Midbrain (tissue), 1 donor: ENCODE data around the gene FAM72A.
A peak's percentile ranks its signal among the peaks of the same experiment; 100 is the strongest.
"Not testable (repeated sequence)": the region's sequence is repeated elsewhere in the genome, so short reads cannot be mapped to it uniquely, and the experiment has no call there.

ENCODE experiments used
- DNase-seq: peaks from one replicate; lab custom pipeline; 2025; lab: John Stamatoyannopoulos, UW

The FAM72A gene

DNA sequence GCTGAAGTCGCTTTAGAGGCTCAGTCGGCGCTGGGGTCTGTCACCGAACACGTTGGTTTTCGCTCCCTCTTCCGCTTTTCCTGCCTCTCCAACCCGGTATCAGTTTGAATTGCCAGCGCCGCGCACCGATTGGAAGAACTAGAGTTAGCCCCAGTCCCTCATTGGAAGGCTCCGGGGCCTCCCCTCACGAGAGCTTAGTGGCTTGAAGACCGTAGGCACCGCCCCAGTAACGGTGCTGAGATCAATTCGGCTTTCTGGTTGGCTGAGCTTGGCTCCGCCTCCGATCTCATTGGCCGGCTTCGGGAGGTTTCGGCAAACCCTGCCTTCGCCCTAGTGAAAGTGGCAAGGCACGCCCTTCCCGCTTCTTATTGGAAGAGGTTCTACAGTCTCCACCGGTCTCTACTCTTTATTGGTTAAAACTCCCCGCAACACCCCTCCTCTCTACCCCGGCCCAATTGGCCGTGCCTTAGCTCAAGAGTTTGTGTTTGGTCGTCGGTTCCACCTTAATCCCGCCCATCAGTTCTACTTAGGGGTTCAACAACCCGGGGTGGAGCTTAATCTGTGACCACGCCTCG lies at the start of gene FAM72A:
TSS of gene FAM72A (minus strand) at position 51 of the 575 bp plus-strand sequence. CDS start 814 bp downstream, outside the sequence.
- peak; percentile 99 for DNase-seq

DNA sequence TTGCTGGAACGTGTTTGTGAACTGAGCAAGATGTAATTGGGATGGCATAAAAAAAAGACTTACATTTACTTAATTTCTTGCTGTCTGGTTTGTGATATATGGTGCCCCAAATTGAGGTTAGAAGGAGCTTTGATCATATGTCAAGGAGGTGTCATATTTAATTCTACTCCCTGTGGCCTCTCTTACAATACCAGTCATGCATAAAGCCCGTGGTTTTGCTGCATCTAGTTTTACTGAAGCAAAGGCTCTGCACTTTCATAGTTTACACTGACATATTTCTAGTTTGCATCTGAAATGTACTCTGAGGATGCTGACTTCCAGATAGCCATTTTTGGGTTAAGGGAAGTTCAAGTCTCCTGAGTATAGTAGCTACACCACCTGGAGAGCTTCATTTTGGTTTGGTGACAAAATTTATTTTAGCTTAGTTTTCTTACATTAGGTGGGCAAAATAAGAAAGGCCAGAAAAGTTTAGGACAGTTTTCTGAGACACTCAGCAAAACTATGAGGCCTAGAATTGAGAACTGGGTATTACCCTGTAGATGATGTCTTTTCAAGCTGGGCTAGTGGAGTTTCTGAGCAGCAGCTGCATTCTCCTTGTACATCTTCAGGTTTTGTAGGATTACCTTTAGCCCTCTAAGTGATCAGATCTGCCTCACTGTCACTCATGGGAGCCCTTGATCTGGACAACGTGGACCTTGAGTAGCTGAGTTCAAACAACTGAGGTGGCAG lies 48.5 kb upstream of the FAM72A start:
- DNase-seq: not testable (repeated sequence)

DNA sequence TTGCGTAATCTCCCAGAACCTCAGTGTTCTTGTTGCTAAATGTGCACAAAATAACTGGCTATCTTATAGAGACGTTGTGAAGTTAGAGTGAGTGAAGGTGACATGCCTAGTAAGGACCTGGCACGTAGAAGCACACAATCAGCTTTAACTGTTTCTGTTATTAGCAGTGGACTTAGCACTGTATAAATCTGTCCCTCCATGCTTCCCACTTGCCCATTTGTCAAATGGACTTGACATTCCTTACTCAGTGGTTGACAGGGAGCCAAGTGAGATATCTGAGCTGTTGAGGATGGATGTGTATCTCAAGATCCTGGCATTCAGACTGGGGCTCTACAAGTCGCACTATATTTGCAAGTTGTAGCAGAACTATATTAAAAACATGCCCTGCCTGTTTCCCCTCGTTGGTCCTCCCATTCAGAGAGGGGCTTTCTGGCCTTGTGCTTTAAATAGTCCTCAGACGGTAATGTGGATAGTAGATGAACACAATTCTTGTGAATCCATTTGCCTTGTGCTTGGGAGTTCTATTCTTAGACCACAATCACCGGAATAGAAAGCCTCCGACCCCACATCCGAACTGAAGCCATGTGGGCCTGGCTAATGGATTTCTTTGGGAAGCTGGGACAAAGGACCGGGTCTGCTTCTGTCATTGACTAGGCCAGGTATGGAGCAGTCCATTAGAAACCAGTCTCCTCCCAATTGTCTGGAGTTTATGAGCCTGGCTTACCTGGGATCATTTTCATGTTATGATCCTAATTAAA lies 43.7 kb upstream of the FAM72A start:
- not testable (repeated sequence) for DNase-seq

DNA sequence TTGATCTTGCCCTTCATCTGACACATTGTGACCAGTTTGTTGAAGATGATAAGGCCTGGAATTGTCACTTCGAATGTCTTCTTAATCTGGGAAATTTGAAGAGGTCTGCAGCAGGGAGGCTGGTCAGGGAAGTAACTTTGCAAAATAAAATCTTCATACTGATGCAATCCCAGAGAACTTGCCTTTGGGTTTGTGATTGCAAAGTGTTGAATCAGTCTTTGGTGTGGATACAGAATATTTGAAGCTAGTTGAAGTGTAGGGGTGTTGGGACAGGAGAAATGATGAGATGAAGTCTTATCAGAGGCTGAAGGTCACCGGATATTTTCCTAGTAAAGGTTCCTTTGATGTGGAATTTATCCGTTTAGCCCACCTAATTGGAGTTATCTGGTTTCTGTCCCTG lies 42.8 kb upstream of the FAM72A start:
- not testable (repeated sequence) for DNase-seq

DNA sequence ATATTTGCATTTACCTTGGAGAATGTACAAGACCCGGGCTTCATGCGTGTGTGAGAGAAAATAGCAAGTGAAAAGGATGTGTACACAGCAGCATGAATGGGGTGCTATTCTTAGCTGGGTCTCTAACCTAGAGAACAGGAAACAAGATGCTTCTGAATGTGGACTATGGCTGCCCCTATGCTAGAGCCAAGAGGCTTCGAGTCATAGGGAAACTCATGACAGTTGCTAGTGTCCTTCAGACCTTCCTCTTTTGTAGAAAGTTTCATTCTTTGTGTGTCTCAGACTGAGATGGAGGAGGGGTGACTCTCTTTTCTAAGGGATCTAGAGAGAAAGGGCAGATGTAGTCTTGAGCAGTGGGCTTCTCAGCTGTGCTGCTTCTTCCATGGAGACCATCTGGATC lies 40.7 kb upstream of the FAM72A start:
- DNase-seq: not testable (repeated sequence)

DNA sequence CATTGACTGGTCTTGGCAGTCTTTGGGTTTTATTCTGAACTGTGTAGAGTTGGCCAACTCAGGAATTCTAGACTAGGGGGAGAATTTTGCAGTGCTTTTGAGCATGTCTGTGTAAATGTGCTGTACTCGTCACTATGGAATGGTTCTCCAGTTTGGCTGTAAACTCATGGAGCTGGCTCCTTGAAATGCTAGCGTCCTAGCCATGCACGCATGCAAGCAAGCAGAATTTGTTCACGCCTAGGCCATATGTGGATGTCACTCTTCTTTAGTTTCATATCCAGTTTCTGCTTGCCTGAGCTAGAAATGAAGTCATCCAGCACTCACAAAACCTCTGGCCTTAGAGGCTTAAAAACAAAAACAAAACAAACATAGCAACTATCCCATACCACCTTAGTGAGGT lies 37.6 kb upstream of the FAM72A start:
- DNase-seq: not testable (repeated sequence)

DNA sequence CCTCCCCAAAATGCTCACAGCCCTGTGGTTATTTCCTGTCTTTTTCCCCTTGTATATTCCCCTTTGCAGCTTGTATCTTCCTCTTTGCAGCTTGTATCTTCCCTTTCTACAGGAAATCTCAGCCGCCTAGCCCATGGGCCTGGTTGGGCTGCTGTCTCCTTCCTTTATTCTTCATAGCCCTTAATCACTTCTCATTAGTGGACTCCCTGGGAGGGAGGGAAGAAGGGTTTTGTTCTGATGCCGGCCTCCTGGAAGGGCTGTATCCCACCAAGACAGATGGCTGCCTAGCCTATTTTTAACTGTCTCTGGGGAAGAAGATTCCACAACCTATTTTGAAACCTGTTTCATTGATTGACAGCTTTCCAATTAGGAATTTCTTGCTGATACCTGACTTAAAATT lies 32.6 kb upstream of the FAM72A start:
- not testable (repeated sequence) for DNase-seq

DNA sequence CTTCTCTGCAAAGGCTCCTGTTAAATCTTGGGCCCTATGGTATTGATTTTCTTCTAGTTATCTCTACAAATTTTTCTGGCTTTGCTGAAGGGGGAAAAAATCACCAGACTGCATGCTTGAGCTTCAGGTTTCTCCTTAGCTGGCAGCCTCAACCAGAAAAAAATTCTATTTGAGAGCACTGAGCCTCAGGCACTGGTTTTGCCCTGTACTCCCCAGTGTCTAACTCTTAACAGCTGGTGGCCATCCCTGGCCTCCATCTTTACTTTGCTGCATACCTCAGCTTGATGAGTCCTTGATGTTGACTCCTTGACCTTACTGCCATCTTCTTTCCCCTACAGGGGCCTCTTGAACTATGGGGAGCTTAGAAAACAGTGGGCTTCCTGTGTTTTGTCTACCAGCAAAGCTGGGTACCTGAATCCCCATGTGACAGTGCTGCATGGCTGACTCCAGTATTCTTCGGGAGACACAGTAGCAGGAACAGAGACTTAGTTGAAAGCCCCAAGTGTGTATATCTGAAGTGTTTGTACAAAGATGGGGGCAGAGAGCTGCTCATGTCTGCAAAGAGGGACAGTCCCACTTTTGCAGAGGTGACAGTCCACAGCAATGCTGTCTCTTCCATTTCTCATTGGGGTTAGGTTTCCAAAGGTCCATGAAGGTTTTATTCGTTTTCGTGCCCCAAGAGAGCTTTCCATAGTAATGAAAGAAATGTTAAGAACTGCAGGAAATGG lies 31.7 kb upstream of the FAM72A start:
- DNase-seq: not testable (repeated sequence)

DNA sequence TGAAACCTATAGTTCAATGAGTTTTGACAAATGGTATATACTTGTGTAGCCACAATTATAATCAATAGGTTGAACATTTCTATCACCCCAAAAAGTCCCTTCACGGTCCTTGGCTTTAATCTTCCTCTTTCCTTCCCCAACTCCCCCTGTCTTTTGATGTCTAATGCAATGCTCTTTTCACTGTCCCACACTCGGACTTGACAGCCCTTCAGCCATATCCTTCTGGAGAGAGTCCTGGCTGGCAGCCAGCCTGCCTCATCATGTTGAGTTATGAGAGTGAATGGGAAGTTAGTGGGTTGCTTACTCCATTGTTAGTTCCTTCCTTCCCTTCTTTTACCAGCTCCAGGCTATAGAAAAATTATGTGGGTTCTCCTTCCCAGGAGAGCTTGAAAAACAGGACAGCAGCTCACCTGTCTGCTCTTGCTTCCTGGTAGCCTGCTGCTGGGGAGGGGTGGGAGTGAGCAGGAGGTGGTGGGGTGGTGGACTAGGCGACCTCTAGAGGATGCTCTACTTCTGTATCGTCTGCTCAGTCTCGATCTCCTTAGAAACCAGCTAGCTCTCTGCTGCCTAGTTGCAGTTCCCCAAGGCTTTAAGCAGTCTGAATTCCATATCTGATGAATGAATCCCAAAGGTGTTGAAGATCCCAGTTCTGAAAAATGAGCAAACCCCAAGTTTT lies 30.5 kb upstream of the FAM72A start:
- not testable (repeated sequence) for DNase-seq

DNA sequence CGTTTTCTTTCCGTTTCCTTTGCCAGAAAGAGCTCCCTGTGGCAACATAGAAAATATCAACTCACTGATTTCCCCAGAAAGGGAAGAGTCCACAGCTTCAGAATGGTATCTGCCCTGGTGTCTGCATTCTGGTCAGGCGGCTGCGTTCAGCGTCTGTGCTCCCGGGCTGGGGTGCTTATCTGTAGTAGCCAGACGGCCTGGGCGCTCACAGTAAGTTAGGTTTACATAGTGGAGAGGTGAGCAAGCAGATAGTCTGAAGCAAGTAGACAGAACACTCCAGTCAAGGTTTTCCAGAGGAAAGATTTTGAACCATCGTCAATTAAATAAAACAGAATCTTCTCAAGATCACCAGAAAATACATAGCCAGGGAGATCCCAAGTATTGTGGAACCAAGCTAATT lies 29.4 kb upstream of the FAM72A start:
- DNase-seq: not testable (repeated sequence)

DNA sequence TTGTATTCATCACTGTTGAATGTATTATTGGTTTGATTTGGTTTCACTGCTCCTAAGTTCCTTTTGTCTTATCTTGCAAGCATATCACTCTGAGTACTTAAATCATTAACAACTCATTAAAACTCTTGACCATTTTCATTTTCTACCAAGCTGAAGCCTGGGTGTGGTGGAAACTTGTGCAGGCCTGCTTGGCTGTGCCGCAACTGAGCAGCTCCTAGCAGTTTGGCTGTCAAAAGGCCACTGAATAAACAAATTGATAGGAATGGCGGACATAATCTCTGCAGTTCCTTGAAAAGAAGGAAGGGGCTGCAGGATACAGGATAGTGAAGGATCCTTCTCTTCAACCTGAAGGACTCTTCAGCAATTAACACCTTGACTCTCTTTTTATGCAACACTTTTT lies 26.6 kb upstream of the FAM72A start:
- not testable (repeated sequence) for DNase-seq

DNA sequence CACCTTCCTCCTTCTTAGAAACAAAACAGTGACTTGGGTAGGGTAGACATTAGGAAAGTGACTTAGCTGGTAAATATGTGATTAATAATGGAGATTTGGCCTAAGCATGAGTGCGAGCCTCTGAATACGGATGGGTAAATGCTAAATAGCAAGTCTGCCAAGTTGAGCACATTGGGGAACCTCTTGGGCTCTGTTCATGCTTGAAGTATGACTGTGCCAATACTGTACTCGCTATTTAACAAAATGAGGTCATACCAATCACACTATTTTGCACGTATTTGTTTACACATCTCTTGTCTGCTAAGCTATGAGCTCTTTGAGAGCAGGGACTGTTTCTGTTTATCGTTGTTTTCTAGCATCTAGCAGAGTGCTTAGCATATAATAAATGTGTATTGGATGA lies 24.2 kb upstream of the FAM72A start:
- DNase-seq: not testable (repeated sequence)

DNA sequence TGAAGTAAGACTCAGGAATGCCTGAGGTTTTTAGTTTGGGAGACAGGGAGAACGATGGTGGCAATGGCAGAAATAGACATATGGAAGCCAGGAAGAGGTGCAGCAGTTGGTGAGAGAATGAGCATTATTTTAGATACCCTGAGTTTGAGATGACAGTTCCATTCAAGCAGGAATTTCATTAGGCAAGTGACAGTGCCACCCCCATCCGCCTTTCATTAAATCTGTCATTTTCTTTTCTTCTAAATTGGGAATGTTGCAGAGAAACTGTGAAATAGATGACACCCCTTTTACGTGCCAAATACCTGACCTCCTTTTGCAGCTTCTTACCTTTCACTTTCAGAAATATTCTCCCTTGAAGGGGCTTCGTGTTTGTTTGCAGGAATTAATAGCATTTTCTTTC lies 22.7 kb upstream of the FAM72A start:
- DNase-seq: not testable (repeated sequence)

DNA sequence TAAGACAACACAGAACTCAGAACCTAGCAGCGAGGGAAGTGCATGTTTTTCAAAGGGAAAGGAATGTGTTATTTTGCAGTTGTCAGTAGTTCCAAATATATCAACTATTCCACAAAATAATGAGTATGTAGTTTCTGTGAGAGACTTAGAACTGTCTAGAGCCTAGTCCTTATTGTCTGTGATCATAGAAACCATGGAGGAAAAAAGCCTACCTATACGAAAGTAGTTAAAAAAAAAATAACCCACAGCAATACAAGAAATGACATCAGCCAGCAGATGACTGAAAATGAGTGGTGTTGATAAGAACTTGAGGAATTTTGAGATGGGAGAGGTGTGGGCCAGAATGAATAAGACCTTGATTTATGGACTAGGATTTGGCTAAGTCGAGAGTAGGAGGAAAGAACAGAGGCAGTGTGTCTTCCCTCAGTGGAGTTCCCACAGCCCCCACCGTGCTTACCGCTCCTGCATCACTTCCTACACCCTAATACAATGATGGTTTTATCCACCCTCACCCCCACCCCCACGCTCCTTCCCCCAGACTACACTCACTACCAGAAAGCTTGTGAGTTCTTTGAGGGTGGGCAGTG lies 21.6 kb upstream of the FAM72A start:
- not testable (repeated sequence) for DNase-seq

DNA sequence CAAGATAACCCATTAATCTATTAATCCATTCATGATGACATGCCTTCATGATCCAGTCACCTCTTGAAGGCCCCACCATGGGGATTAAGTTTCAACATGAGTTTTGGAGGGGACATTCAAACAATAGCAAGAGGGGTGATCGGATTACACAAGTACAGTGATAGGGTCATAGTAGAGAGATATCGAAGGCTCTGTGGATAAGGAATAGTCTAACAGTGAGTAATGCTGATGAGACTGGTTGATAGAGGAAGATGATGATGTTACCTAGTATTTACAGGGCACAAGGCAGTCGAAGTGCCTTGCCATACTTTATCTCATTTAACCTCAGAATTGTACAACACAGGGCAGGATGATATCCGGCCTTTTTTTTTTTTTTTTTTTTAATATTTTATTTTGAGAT lies 18.9 kb upstream of the FAM72A start:
- DNase-seq: not testable (repeated sequence)

DNA sequence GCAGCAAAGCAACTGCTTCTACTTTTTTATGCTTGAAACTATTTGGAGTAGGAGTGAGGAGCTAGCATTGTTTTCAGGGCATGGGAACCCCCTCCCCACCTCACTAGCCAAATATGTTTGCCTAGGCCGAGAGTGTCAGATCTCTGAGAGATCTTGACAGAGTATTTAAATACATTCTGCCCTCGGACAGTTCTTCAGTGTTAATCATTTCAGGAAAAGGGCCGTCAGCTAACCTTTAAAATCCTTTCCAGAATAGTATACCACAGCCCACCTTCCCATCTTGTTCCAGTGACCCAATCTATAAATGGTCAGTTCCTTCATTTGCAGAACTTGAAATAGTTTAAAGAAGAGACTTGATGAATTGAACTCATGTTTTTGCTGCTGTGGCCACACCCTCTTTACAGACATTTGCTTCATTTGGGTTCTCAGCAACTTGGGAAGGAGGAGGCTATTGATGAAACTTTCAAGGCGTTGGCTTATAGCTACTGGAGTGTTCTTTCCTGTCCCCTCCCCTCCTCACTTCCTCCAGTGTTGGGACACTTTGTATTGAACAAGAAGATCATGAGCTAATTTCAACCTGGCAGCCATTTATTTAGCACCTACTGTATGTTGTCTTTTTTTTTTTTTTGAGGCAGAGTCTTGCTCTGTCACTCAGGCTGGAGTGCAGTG lies 17.8 kb upstream of the FAM72A start:
- not testable (repeated sequence) for DNase-seq

DNA sequence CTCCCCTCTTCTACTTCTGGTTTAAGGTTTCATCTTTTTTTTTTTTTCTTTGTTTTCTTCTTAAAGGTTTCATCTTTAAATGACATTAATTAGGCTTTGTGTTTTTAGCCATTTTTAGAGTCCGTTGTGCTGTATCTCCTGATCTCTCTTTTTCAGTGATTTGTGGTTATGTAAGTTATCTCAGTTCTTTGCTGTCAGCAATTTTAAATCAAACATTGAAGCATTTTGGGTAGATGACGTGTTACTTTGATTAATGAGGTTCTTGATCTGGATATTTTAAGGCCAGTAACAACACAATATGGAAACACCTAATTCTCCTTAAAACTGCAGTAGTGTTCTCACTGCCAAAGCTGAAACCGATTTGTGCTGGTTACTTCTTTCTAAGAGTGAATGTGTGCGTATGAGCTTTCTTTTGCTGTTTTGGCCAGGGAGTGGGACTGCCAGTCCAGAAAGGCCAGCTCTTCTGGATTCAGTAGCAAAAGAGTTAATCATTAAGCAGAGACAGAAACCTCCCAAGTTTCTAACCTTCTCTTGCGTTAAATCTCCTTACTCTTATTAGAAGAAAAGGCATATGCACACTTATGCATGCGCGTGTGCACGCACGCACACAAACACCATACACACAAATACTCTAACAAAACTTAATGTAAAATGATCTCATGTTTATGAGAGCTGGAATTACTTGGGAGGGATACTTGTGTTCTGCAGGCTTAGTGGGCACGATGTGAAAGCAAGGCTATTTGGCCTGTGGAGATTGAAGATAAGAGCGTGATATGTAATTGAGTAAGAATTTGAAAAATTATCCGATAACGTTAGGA lies 17.1 kb upstream of the FAM72A start:
- not testable (repeated sequence) for DNase-seq

DNA sequence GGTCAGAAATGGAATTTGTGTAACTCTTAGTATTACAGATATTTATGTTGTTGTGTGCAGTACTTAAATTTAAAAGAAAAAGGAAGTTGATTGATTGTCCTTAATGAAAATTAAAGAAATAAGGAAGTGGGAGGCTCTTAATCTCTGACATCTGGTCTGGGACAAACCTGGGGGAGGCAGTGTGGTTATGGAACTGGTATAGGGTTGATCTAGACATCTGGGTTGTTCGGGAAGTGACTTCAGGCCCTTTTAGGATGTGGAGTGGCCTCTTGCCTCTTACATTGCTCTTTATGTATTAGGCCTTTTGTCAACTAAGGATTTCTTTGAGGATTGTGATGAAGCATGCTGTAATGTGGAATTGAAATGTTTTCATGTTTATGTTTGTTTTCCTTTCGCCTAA lies 16.1 kb upstream of the FAM72A start:
- DNase-seq: not testable (repeated sequence)

DNA sequence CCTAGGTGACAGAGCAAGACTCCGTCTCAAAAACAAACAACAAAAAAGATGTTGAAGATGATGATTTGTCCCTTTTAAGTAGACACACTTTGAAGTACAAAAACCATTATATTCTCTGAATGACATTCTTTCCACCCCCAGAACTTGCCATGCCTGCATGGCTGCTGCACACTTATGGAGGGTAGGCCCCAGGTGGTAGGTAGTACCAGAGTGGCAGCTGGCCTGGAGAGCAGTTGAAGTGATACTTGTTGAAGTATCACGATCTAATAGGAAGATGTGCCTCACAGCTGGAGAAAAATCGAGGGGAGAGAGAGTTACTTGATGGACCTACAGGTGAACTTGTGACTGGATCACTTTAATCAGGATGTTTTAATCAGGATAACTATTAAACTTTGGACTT lies 15.6 kb upstream of the FAM72A start:
- DNase-seq: not testable (repeated sequence)
